HAP-1 (cell line): Measurements from ENCODE around the gene CHORDC1.
"Not testable (repeated sequence)": the region's sequence is repeated elsewhere in the genome, so short reads cannot be mapped to it uniquely, and the experiment has no call there.

Experiments used
- DNase-seq, 2 experiments: peaks; one replicate each; pipeline ENCODE4 v3.0.0-alpha.2; 2016 to 2020; ENCODE audit warnings: low spot score in 2 of 2
- H3K27me3 ChIP-seq: fragments of 250-450 bp; sonication (Bioruptor Pico); 2 replicates; pipeline ENCODE4 v1.5.1; 2020; ENCODE audit warnings: low read depth, mild to moderate bottlenecking, moderate library complexity
- H3K36me3 ChIP-seq: fragments of 250-450 bp; sonication (Bioruptor Pico); replicated peaks from 2 replicates; pipeline ENCODE4 v1.5.1; 2020; ENCODE audit warnings: mild to moderate bottlenecking
- H3K4me1 ChIP-seq: fragments of 250-450 bp; sonication (Bioruptor Pico); 2 replicates; pipeline ENCODE4 v1.5.1; 2020; ENCODE audit warnings: mild to moderate bottlenecking
- H3K4me3 ChIP-seq: fragments of 250-450 bp; sonication (Bioruptor Pico); 2 replicates; pipeline ENCODE4 v1.5.1; 2020; ENCODE audit warnings: mild to moderate bottlenecking, moderate library complexity
- H3K9me3 ChIP-seq: fragments of 250-450 bp; sonication (Bioruptor Pico); 2 replicates; pipeline ENCODE4 v1.5.1; 2020; ENCODE audit warnings: mild to moderate bottlenecking, moderate library complexity
- in situ Hi-C: fragments of 300-500 bp; cut with MboI; formaldehyde crosslinking; loops from 3 replicates; pipeline ENCODE4 v1.14.3; 2020; ENCODE audit warnings: low sequenced_read_pairs, inconsistent platforms, mixed read lengths

Gene CHORDC1

GRCh38 chr11:90234977-90235376 is 12.1 kb upstream of the CHORDC1 start:
- 0 out of 2 replicates have a peak, but pooled peaks cover 3% of the 10 kb centered on the region for H3K27me3 ChIP-seq
- H3K36me3 ChIP-seq = no peaks in the 10 kb centered on the region
- no peaks in the 10 kb centered on the region for H3K9me3 ChIP-seq
- no peak for DNase-seq
- in situ Hi-C loops = no loop called here
- H3K4me3 ChIP-seq = no peak overlapping the region
- no peaks in the 10 kb centered on the region for H3K4me1 ChIP-seq

GRCh38 chr11:90229791-90230190 is 6.9 kb upstream of the CHORDC1 start:
- H3K27me3 ChIP-seq = 0 out of 2 replicates have a peak, but pooled peaks cover 3% of the 10 kb centered on the region
- in situ Hi-C loops = no loop called here
- DNase-seq = no peak
- H3K4me1 ChIP-seq = no peaks in the 10 kb centered on the region
- H3K36me3 ChIP-seq = no peaks in the 10 kb centered on the region
- H3K9me3 ChIP-seq = no peaks in the 10 kb centered on the region
- H3K4me3 ChIP-seq = no peak overlapping the region

- in situ Hi-C loops = no loop called here
- H3K4me1 ChIP-seq = peaks cover 9% of the 10 kb centered on the region; the same call in 1 of the 2 replicates
- H3K36me3 ChIP-seq = no peaks in the 10 kb centered on the region
- no peaks in the 10 kb centered on the region for H3K27me3 ChIP-seq
- no peaks in the 10 kb centered on the region for H3K9me3 ChIP-seq
- no peak overlapping the region for H3K4me3 ChIP-seq
- no peak for DNase-seq
Measured at GRCh38 chr11:90228056-90228455, 5.2 kb upstream of the CHORDC1 start.

- Histone ChIP-seq H3K36me3 (peaks cover 14% of the 10 kb centered on the region), H3K4me1 (peaks cover 18% of the 10 kb centered on the region), H3K9me3 (no peaks in the 10 kb centered on the region), H3K4me3 (peak overlapping the region; percentile 88), H3K27me3 (no peaks in the 10 kb centered on the region)
- in situ Hi-C loops = no loop called here
- no peak for DNase-seq
Measured at GRCh38 chr11:90223248-90223585, 368 bp upstream of the CHORDC1 start.

GRCh38 chr11:90221803-90222458 is 918 bp downstream of the CHORDC1 start:
- DNase-seq = no peak
- in situ Hi-C loops = no loop called here

GRCh38 chr11:90220391-90220790 is 2.5 kb downstream of the CHORDC1 start:
- Histone ChIP-seq H3K36me3 (peaks cover 23% of the 10 kb centered on the region), H3K9me3 (no peaks in the 10 kb centered on the region), H3K4me3 (peak overlapping the region; percentile 88), H3K27me3 (no peaks in the 10 kb centered on the region), H3K4me1 (peaks cover 27% of the 10 kb centered on the region)
- DNase-seq = no peak
- in situ Hi-C loops = no loop called here

More at GRCh38 chr11:90221803-90222458, 918 bp downstream of the CHORDC1 start:
- no peaks in the 10 kb centered on the region for H3K27me3 ChIP-seq
- H3K9me3 ChIP-seq = no peaks in the 10 kb centered on the region
- peaks cover 22% of the 10 kb centered on the region for H3K4me1 ChIP-seq
- H3K4me3 ChIP-seq = peak overlapping the region; percentile 88
- peaks cover 18% of the 10 kb centered on the region for H3K36me3 ChIP-seq

GRCh38 chr11:90219438-90219837 is 3.4 kb downstream of the CHORDC1 start:
- H3K4me1 ChIP-seq = peaks cover 25% of the 10 kb centered on the region
- in situ Hi-C loops = no loop called here
- H3K9me3 ChIP-seq = no peaks in the 10 kb centered on the region
- H3K36me3 ChIP-seq = peaks cover 27% of the 10 kb centered on the region
- H3K27me3 ChIP-seq = no peaks in the 10 kb centered on the region
- DNase-seq = no peak
- H3K4me3 ChIP-seq = no peak overlapping the region

- Histone ChIP-seq H3K9me3 (no peaks in the 10 kb centered on the region), H3K4me1 (peaks cover 18% of the 10 kb centered on the region), H3K36me3 (peaks cover 35% of the 10 kb centered on the region), H3K4me3 (no peak overlapping the region), H3K27me3 (no peaks in the 10 kb centered on the region)
- peak in 1 of 2 experiments; percentile 35 for DNase-seq
- in situ Hi-C loops = no loop called here
Measured at GRCh38 chr11:90218606-90219005, 4.2 kb downstream of the CHORDC1 start.

- in situ Hi-C loops = no loop called here
- peaks cover 18% of the 10 kb centered on the region for H3K4me1 ChIP-seq
- H3K27me3 ChIP-seq = no peaks in the 10 kb centered on the region
- no peak for DNase-seq
- H3K4me3 ChIP-seq = no peak overlapping the region
- H3K36me3 ChIP-seq = peaks cover 49% of the 10 kb centered on the region
- no peaks in the 10 kb centered on the region for H3K9me3 ChIP-seq
Measured at GRCh38 chr11:90216611-90217010, 6.2 kb downstream of the CHORDC1 start.

- H3K9me3 ChIP-seq = no peaks in the 10 kb centered on the region
- no peak for DNase-seq
- H3K4me3 ChIP-seq = no peak overlapping the region
- peaks cover 71% of the 10 kb centered on the region for H3K36me3 ChIP-seq
- peaks cover 10% of the 10 kb centered on the region for H3K4me1 ChIP-seq
- in situ Hi-C loops = no loop called here
- H3K27me3 ChIP-seq = no peaks in the 10 kb centered on the region
Measured at GRCh38 chr11:90213322-90213721, 9.5 kb downstream of the CHORDC1 start.

- no peaks in the 10 kb centered on the region for H3K4me1 ChIP-seq
- H3K36me3 ChIP-seq = peaks cover 83% of the 10 kb centered on the region
- in situ Hi-C loops = no loop called here
- H3K27me3 ChIP-seq = no peaks in the 10 kb centered on the region
- no peak overlapping the region for H3K4me3 ChIP-seq
- no peaks in the 10 kb centered on the region for H3K9me3 ChIP-seq
- no peak for DNase-seq
Measured at GRCh38 chr11:90208857-90209256, 14.0 kb downstream of the CHORDC1 start.

- H3K9me3 ChIP-seq, in situ Hi-C loops, H3K4me1 ChIP-seq, H3K27me3 ChIP-seq, DNase-seq, H3K4me3 ChIP-seq: not testable (repeated sequence)
- H3K36me3 ChIP-seq = peaks cover 85% of the 10 kb centered on the region
Measured at GRCh38 chr11:90207992-90208391, 14.9 kb downstream of the CHORDC1 start.

GRCh38 chr11:90204832-90205646 is 17.8 kb downstream of the CHORDC1 start:
- peak in 1 of 2 experiments; percentile 68 for DNase-seq
- Histone ChIP-seq H3K36me3 (peaks cover 74% of the 10 kb centered on the region), H3K9me3 (no peaks in the 10 kb centered on the region), H3K4me3 (no peak overlapping the region), H3K4me1 (no peaks in the 10 kb centered on the region), H3K27me3 (no peaks in the 10 kb centered on the region)
- in situ Hi-C loops = no loop called here

GRCh38 chr11:90204407-90204806 is 18.4 kb downstream of the CHORDC1 start:
- Histone ChIP-seq H3K4me3 (no peak overlapping the region), H3K4me1 (no peaks in the 10 kb centered on the region), H3K9me3 (no peaks in the 10 kb centered on the region), H3K27me3 (no peaks in the 10 kb centered on the region), H3K36me3 (peaks cover 68% of the 10 kb centered on the region)
- no peak for DNase-seq
- in situ Hi-C loops = no loop called here
